Dermis microvascular lymphatic vessel endothelial cell (primary cell): ENCODE data around the gene NDE1. TPM values are rescaled to one million over a fixed set of nuclear protein-coding genes. Genes with fewer than 3 reads are reported as not detected.
"Not testable (repeated sequence)": the region's sequence is repeated elsewhere in the genome, so short reads cannot be mapped to it uniquely, and the experiment has no call there.

ENCODE experiments used
- DNase-seq, 2 donors: peaks; one replicate each; pipeline versions ENCODE4 v3.0.0 to v3.0.0-alpha.2; 2010; ENCODE audit warnings: low read depth in 2 of 2
- total RNA-seq: library from RNA; depleted of rRNA; stranded (reverse); fragments of >200 nt; gene quantifications from 2 replicates; pipeline ENCODE4 v1.2.1, GENCODE V29; 2014

The NDE1 gene
- 31.5 and 36.8 TPM in 2 replicates for total RNA-seq

- DNase-seq = peak; percentile 76 to 92
These were observed at the start of gene NDE1 for GRCh38 chr16:15650019-15650697. TSS of gene NDE1 (plus strand) at chr16:15650245. CDS start at chr16:15664779, 14,534 bp downstream.

GRCh38 chr16:15601212-15601879 lies 48.7 kb upstream of the NDE1 start:
- DNase-seq = no peak

GRCh38 chr16:15602285-15603044 lies 47.6 kb upstream of the NDE1 start:
- no peak for DNase-seq

- peak; percentile 8 to 15 for DNase-seq
These were observed 45.3 kb upstream of the NDE1 start for GRCh38 chr16:15604460-15605440.

- no peak for DNase-seq
These were observed 44.1 kb upstream of the NDE1 start for GRCh38 chr16:15605839-15606517.

- no peak for DNase-seq
These were observed 43.4 kb upstream of the NDE1 start for GRCh38 chr16:15606518-15607220.

- DNase-seq = not testable (repeated sequence)
These were observed 42.8 kb upstream of the NDE1 start for GRCh38 chr16:15607221-15607699.

- no peak for DNase-seq
These were observed 42.2 kb upstream of the NDE1 start for GRCh38 chr16:15607700-15608396.

GRCh38 chr16:15608398-15609285 lies 41.4 kb upstream of the NDE1 start:
- no peak for DNase-seq

GRCh38 chr16:15609286-15609649 lies 40.8 kb upstream of the NDE1 start:
- no peak for DNase-seq

GRCh38 chr16:15610369-15610871 lies 39.6 kb upstream of the NDE1 start:
- no peak for DNase-seq

GRCh38 chr16:15611610-15612009 lies 38.4 kb upstream of the NDE1 start:
- DNase-seq = no peak

GRCh38 chr16:15613676-15614075 lies 36.4 kb upstream of the NDE1 start:
- no peak for DNase-seq

GRCh38 chr16:15616012-15616411 lies 34.0 kb upstream of the NDE1 start:
- DNase-seq = no peak

- no peak for DNase-seq
These were observed 33.4 kb upstream of the NDE1 start for GRCh38 chr16:15616475-15617165.

GRCh38 chr16:15617901-15618300 lies 32.1 kb upstream of the NDE1 start:
- DNase-seq = no peak

- DNase-seq = no peak
These were observed 31.7 kb upstream of the NDE1 start for GRCh38 chr16:15618392-15618791.
